Chondrocyte (in vitro differentiated cells): Measurements from ENCODE around the gene NDUFB5. TPM values are rescaled to one million over a fixed set of nuclear protein-coding genes. Genes with fewer than 3 reads are reported as not detected.
"Not testable (repeated sequence)": the region's sequence is repeated elsewhere in the genome, so short reads cannot be mapped to it uniquely, and the experiment has no call there.

Experiments
- DNase-seq: peaks from one replicate; pipeline ENCODE4 v3.0.0; 2021; ENCODE audit warnings: mixed read lengths, low spot score
- H3K27ac Mint-ChIP-seq: one replicate; pipeline ENCODE4 v1.8.0; 2021; ENCODE audit warnings: mild to moderate bottlenecking, moderate library complexity, mixed read lengths; ENCODE audit not compliant: unreplicated experiment
- H3K27me3 Mint-ChIP-seq: 2 replicates; pipeline ENCODE4 v1.8.0; 2021; ENCODE audit warnings: low read depth, mixed read lengths
- H3K36me3 Mint-ChIP-seq: 2 replicates; pipeline ENCODE4 v1.8.0; 2021; ENCODE audit warnings: low read depth, mixed read lengths
- H3K4me1 Mint-ChIP-seq: 2 replicates; pipeline ENCODE4 v1.8.0; 2021; ENCODE audit warnings: low read depth, mild to moderate bottlenecking, mixed read lengths
- H3K4me3 Mint-ChIP-seq: one replicate; pipeline ENCODE4 v1.8.0; 2021; ENCODE audit warnings: mild to moderate bottlenecking, moderate library complexity, mixed read lengths; ENCODE audit not compliant: unreplicated experiment
- H3K9me3 Mint-ChIP-seq: 2 replicates; pipeline ENCODE4 v1.8.0; 2021; ENCODE audit warnings: low read depth, mixed read lengths
- CTCF ChIP-seq: fragments of 200-600 bp; sonication (generic); IDR thresholded peaks from 2 replicates; pipeline ENCODE4 v1.5.0; 2021; ENCODE audit warnings: antibody characterized with exemption, mild to moderate bottlenecking, moderate library complexity
- total RNA-seq: library from RNA; stranded (reverse); gene quantifications from 3 replicates; pipeline ENCODE4 v1.2.1, GENCODE V29; 2021

Gene NDUFB5
- total RNA-seq, 1 donor from 2014 or later: 58.5 TPM

GRCh38 chr3:179624451-179624850 lies 19.9 kb downstream of the NDUFB5 start:
- no peak for DNase-seq
- H3K27ac Mint-ChIP-seq: no peak overlapping the region
- no peaks in the 10 kb centered on the region for H3K27me3 Mint-ChIP-seq
- H3K4me3 Mint-ChIP-seq: no peak overlapping the region
- peaks cover 3% of the 10 kb centered on the region for H3K4me1 Mint-ChIP-seq
- no peaks in the 10 kb centered on the region for H3K9me3 Mint-ChIP-seq
- no peak for TF ChIP-seq CTCF
- peaks cover 29% of the 10 kb centered on the region for H3K36me3 Mint-ChIP-seq

- Mint-ChIP-seq H3K36me3 (peaks cover 1% of the 10 kb centered on the region), H3K9me3 (no peaks in the 10 kb centered on the region), H3K4me1 (no peaks in the 10 kb centered on the region), H3K27me3 (no peaks in the 10 kb centered on the region), H3K4me3 (no peak overlapping the region), H3K27ac (no peak overlapping the region)
- no peak for TF ChIP-seq CTCF
- DNase-seq: no peak
Measured at GRCh38 chr3:179630753-179631451, 26.3 kb downstream of the NDUFB5 start.

GRCh38 chr3:179640469-179640868 lies 35.9 kb downstream of the NDUFB5 start:
- no peak for TF ChIP-seq CTCF
- Mint-ChIP-seq H3K9me3 (peaks cover 2% of the 10 kb centered on the region), H3K4me3 (no peak overlapping the region), H3K27ac (no peak overlapping the region), H3K36me3 (peaks cover 1% of the 10 kb centered on the region), H3K27me3 (no peaks in the 10 kb centered on the region), H3K4me1 (peaks cover 4% of the 10 kb centered on the region)
- no peak for DNase-seq

GRCh38 chr3:179642871-179643270 lies 38.3 kb downstream of the NDUFB5 start:
- no peak overlapping the region for H3K27ac Mint-ChIP-seq
- no peak for TF ChIP-seq CTCF
- H3K27me3 Mint-ChIP-seq: no peaks in the 10 kb centered on the region
- H3K9me3 Mint-ChIP-seq: peaks cover 2% of the 10 kb centered on the region
- H3K4me1 Mint-ChIP-seq: peaks cover 4% of the 10 kb centered on the region
- H3K4me3 Mint-ChIP-seq: no peak overlapping the region
- DNase-seq: no peak
- H3K36me3 Mint-ChIP-seq: peaks cover 1% of the 10 kb centered on the region

GRCh38 chr3:179643837-179644236 lies 39.2 kb downstream of the NDUFB5 start:
- not testable (repeated sequence) for H3K4me1 Mint-ChIP-seq, H3K27me3 Mint-ChIP-seq, H3K9me3 Mint-ChIP-seq, H3K27ac Mint-ChIP-seq, DNase-seq, H3K36me3 Mint-ChIP-seq, H3K4me3 Mint-ChIP-seq

- no peaks in the 10 kb centered on the region for H3K27me3 Mint-ChIP-seq
- no peak overlapping the region for H3K4me3 Mint-ChIP-seq
- H3K27ac Mint-ChIP-seq: no peak overlapping the region
- peaks cover 4% of the 10 kb centered on the region for H3K4me1 Mint-ChIP-seq
- no peak for TF ChIP-seq CTCF
- H3K9me3 Mint-ChIP-seq: no peaks in the 10 kb centered on the region
- no peak for DNase-seq
- no peaks in the 10 kb centered on the region for H3K36me3 Mint-ChIP-seq
Measured at GRCh38 chr3:179646177-179646576, 41.6 kb downstream of the NDUFB5 start.
